HAP-1 (cell line): ENCODE measurements around the gene RBM42.

Experiments
- DNase-seq, 2 experiments: peaks; one replicate each; pipeline ENCODE4 v3.0.0-alpha.2; 2016 to 2020; ENCODE audit warnings: low spot score in 2 of 2
- H3K27me3 ChIP-seq: fragments of 250-450 bp; sonication (Bioruptor Pico); 2 replicates; pipeline ENCODE4 v1.5.1; 2020; ENCODE audit warnings: low read depth, mild to moderate bottlenecking, moderate library complexity
- H3K36me3 ChIP-seq: fragments of 250-450 bp; sonication (Bioruptor Pico); replicated peaks from 2 replicates; pipeline ENCODE4 v1.5.1; 2020; ENCODE audit warnings: mild to moderate bottlenecking
- H3K4me1 ChIP-seq: fragments of 250-450 bp; sonication (Bioruptor Pico); 2 replicates; pipeline ENCODE4 v1.5.1; 2020; ENCODE audit warnings: mild to moderate bottlenecking
- H3K4me3 ChIP-seq: fragments of 250-450 bp; sonication (Bioruptor Pico); 2 replicates; pipeline ENCODE4 v1.5.1; 2020; ENCODE audit warnings: mild to moderate bottlenecking, moderate library complexity
- H3K9me3 ChIP-seq: fragments of 250-450 bp; sonication (Bioruptor Pico); 2 replicates; pipeline ENCODE4 v1.5.1; 2020; ENCODE audit warnings: mild to moderate bottlenecking, moderate library complexity
- in situ Hi-C: fragments of 300-500 bp; cut with MboI; formaldehyde crosslinking; loops from 3 replicates; pipeline ENCODE4 v1.14.3; 2020; ENCODE audit warnings: low sequenced_read_pairs, inconsistent platforms, mixed read lengths

Gene RBM42

DNA sequence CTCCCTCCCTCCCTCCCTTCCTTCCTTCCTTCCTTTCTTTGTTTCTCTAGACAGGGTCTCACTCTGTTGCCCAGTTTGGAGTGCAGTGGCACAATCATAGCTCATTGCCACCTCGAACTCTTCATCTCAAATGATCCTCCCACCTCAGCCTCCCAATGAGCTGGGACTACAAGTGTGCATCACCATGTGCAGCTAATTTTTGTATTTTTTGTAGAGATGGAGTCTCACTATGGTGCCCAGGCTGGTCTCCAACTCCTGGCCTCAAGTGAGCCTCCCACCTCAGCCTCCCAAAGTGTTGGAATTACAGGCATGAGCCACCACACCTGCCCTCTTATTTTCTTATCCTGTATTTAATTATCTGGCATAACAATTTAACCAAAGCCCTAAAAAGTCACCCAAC lies 41.9 kb downstream of the RBM42 start:
- H3K27me3 ChIP-seq, result peaks cover 21% of the 10 kb centered on the region; the same call in 1 of the 2 replicates
- no peaks in the 10 kb centered on the region for H3K36me3 ChIP-seq
- no peaks in the 10 kb centered on the region for H3K9me3 ChIP-seq
- in situ Hi-C loops, result no loop called here
- H3K4me1 ChIP-seq, result 0 out of 2 replicates have a peak, but pooled peaks cover 2% of the 10 kb centered on the region
- no peak for DNase-seq
- no peak overlapping the region for H3K4me3 ChIP-seq

DNA sequence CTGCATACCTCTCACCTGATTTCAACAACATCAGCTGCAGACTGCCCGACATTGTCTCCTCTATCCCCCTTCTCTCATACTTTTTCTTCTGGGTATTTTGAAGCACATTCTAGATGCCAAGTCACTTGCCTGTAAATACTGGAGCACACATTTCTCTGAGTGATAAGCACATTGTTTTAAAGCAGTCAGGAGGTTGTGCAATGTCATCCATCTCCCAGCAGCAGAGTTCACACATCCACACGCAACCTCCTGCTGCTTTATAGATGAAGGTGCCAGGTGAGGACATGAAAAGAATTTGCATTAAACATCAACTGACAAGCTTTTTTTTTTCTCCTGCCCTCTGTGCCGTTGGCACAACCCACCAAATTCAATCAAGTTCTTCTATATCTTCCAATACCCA lies 43.0 kb downstream of the RBM42 start:
- H3K36me3 ChIP-seq, result no peaks in the 10 kb centered on the region
- DNase-seq, result no peak
- H3K9me3 ChIP-seq, result no peaks in the 10 kb centered on the region
- H3K27me3 ChIP-seq, result peaks cover 21% of the 10 kb centered on the region; the same call in 1 of the 2 replicates
- 0 out of 2 replicates have a peak, but pooled peaks cover 2% of the 10 kb centered on the region for H3K4me1 ChIP-seq
- in situ Hi-C loops, result no loop called here
- H3K4me3 ChIP-seq, result no peak overlapping the region

DNA sequence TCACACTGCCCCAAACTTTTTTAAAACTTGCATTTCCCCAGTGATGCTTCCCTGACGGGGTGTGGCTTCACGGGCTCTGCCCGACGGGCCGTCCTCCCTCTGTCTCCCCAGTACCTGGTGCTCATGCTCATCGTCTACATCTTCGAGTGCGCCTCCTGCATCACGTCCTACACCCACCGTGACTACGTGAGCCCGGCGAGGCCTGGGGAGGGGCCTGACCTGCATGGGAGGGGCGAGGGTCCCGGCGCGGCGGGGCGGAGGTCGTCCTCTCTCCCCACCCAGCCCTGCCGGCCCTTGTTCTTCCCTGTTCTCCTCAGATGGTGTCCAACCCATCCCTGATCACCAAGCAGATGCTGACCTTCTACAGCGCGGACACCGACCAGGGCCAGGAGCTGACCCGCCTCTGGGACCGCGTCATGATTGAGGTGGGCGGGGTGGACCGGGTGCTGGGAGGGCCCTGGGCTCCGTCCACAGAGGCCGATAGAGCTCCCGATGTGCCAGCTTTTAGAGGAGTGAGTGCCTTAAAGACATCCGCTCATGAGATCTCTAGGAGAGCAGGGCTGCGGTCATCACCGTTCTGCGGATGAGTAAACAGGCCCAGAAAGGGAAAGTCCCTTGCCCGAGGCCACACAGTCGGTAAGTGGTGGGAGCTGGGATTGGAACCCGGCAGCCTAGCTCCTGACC lies 44.4 kb downstream of the RBM42 start:
- no peaks in the 10 kb centered on the region for H3K9me3 ChIP-seq
- peak overlapping the region; percentile 31 for H3K4me3 ChIP-seq
- H3K4me1 ChIP-seq, result 0 out of 2 replicates have a peak, but pooled peaks cover 2% of the 10 kb centered on the region
- peaks cover 21% of the 10 kb centered on the region; the same call in 1 of the 2 replicates for H3K27me3 ChIP-seq
- in situ Hi-C loops, result no loop called here
- no peaks in the 10 kb centered on the region for H3K36me3 ChIP-seq
- peak; percentile 15 to 70 for DNase-seq

DNA sequence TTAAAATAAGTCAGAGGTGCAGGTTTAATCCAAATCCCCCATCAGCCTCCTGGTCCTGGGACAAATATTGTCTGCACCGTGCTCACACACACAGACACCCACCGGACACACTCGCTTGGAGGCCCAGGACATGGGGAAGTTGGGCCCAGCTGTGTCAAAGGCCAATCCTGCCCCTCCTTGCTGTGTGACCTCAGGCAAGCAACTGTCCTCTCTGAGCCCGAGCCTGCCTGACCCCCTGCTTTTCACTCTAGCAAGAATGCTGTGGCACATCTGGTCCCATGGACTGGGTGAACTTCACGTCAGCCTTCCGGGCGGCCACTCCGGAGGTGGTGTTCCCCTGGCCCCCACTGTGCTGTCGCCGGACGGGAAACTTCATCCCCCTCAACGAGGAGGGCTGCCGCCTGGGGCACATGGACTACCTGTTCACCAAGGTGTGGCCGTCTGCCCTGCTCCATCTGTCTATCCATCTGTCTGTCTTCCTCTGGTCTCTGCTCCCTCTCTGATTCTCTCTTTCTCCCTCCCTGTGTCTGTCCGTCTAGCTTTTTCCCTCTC lies 46.8 kb downstream of the RBM42 start:
- DNase-seq, result no peak
- Histone ChIP-seq H3K9me3 (no peaks in the 10 kb centered on the region), H3K27me3 (peaks cover 12% of the 10 kb centered on the region; the same call in 1 of the 2 replicates), H3K36me3 (no peaks in the 10 kb centered on the region), H3K4me3 (no peak overlapping the region), H3K4me1 (0 out of 2 replicates have a peak, but pooled peaks cover 2% of the 10 kb centered on the region)
- in situ Hi-C loops, result no loop called here
